KMS-11 (cell line): ENCODE results near the gene KCNQ2.

Experiments
- H2AFZ ChIP-seq: fragments of 200-600 bp; sonication (generic); 2 replicates; pipeline ENCODE4 v1.6.1; 2016; ENCODE audit warnings: antibody characterized with exemption, mixed run types, low read depth
- H3K27ac ChIP-seq: fragments of 200-600 bp; sonication (generic); 2 replicates; pipeline ENCODE4 v1.6.1; 2016; ENCODE audit warnings: mild to moderate bottlenecking, mixed run types
- H3K27me3 ChIP-seq: fragments of 200-600 bp; sonication (generic); 2 replicates; pipeline ENCODE4 v1.6.1; 2017; ENCODE audit warnings: mild to moderate bottlenecking, low read depth, mixed run types, moderate library complexity; ENCODE audit not compliant: insufficient read depth
- H3K36me3 ChIP-seq: fragments of 200-600 bp; sonication (generic); 2 replicates; pipeline ENCODE4 v1.6.1; 2017; ENCODE audit warnings: mild to moderate bottlenecking, mixed run types; ENCODE audit not compliant: insufficient read depth
- H3K4me1 ChIP-seq: fragments of 200-600 bp; sonication (generic); 2 replicates; pipeline ENCODE4 v1.6.1; 2016; ENCODE audit warnings: mild to moderate bottlenecking, low read depth, mixed run types; ENCODE audit not compliant: poor library complexity, severe bottlenecking
- H3K4me2 ChIP-seq: fragments of 200-600 bp; sonication (generic); 2 replicates; pipeline ENCODE4 v1.7.0; 2016; ENCODE audit warnings: mild to moderate bottlenecking, mixed run types
- H3K4me3 ChIP-seq: fragments of 200-600 bp; sonication (generic); IDR thresholded peaks from 2 replicates; pipeline ENCODE4 v1.6.1; 2017; ENCODE audit warnings: low read depth, low read length, mixed read lengths; ENCODE audit not compliant: insufficient read depth
- H3K79me2 ChIP-seq: fragments of 200-600 bp; sonication (generic); 2 replicates; pipeline ENCODE4 v1.6.1; 2016; ENCODE audit warnings: low read depth, mixed run types; ENCODE audit not compliant: insufficient read depth
- H3K9ac ChIP-seq: fragments of 200-600 bp; sonication (generic); 2 replicates; pipeline ENCODE4 v1.6.1; 2016; ENCODE audit warnings: mild to moderate bottlenecking, mixed run types
- H4K20me1 ChIP-seq: fragments of 200-600 bp; sonication (generic); 2 replicates; pipeline ENCODE4 v1.6.1; 2016; ENCODE audit warnings: mild to moderate bottlenecking, mixed run types; ENCODE audit not compliant: insufficient read depth
- TF ChIP-seq, protein P1 (sequence below): fragments of 200-600 bp; sonication (generic); conservative IDR thresholded peaks from 2 replicates; pipeline ENCODE4 v1.6.1; 2017; ENCODE audit warnings: low read depth, mild to moderate bottlenecking, antibody characterized with exemption, low read length, moderate library complexity, mixed read lengths

KCNQ2 gene

DNA sequence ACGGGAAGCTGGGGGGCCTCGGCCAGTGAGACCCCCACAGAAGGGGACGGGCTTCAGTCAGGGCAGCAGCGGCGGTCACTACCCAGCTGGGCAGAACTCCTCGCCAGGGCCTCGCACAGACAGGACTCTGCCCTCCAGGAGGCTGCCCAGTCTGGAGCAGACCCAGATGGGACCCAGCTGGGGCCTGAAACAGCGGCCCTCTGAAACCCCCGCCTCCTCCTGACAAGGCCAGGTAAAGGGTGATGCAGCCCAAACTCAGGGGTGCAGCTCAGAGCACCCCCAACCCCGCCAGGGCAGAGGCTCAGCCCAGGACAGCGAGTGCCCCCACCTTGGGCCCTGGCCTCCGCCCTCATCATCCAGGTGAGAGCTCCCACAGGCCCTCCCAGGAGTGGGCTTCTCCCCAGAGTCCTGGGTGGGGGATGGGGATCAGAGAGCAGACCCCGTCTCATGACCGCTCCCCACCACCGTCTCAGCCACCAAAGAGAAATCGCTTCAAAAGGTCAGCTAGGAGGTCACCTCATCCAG lies 24.2 kb upstream of the KCNQ2 start:
- no peaks in the 10 kb centered on the region for H4K20me1 ChIP-seq
- H3K79me2 ChIP-seq = no peaks in the 10 kb centered on the region
- H3K9ac ChIP-seq = no peak overlapping the region
- peak overlapping the region; percentile 34; the same call in 1 of the 2 replicates for H3K4me2 ChIP-seq
- no peak overlapping the region for H2AFZ ChIP-seq
- H3K4me1 ChIP-seq = no peaks in the 10 kb centered on the region
- H3K27ac ChIP-seq = no peak overlapping the region
- TF ChIP-seq, protein P1, sequence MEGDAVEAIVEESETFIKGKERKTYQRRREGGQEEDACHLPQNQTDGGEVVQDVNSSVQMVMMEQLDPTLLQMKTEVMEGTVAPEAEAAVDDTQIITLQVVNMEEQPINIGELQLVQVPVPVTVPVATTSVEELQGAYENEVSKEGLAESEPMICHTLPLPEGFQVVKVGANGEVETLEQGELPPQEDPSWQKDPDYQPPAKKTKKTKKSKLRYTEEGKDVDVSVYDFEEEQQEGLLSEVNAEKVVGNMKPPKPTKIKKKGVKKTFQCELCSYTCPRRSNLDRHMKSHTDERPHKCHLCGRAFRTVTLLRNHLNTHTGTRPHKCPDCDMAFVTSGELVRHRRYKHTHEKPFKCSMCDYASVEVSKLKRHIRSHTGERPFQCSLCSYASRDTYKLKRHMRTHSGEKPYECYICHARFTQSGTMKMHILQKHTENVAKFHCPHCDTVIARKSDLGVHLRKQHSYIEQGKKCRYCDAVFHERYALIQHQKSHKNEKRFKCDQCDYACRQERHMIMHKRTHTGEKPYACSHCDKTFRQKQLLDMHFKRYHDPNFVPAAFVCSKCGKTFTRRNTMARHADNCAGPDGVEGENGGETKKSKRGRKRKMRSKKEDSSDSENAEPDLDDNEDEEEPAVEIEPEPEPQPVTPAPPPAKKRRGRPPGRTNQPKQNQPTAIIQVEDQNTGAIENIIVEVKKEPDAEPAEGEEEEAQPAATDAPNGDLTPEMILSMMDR = no peak
- H3K4me3 ChIP-seq = no peak overlapping the region
- no peaks in the 10 kb centered on the region for H3K36me3 ChIP-seq
- peaks cover 69% of the 10 kb centered on the region for H3K27me3 ChIP-seq

DNA sequence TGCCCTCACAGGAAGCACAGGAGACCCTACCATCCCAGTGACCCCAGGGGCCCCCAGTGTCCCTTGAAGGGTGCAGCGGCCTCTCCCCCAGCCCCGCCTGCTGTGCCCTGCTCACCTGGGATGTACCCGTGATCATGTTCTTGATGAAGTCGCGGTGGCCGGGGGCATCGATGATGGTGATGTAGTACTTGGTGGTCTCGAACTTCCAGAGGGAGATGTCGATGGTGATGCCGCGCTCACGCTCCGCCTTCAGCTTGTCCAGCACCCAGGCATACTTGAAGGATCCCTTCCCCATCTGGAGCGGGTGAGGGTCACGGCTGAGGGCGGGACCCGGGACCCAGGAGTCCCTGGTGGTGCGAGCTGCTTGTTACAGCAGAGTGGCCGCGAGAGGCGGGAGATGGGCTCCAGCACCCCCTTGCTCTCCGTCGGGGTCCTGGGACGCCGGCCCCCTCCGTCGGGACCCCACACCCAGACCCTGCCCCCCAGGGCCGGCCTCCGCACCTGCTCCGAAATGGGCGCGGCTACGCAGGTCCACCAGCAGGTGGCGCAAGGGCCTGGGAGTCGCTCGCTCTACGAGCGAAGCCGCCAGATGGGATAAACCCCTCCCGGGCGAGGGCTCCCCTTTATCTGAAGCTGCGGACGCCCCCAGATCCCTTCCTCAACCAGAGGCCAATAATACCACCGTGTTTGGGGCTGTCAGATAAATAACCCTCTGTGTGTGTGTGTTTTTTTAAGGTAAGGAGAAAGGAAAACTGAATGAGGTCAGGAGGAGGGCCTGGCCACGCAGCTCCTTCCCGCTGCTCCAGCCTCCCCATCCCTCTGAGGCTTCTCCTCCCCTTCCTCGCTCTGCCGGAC lies 23.5 kb upstream of the KCNQ2 start:
- Histone ChIP-seq H3K27me3 (peaks cover 67% of the 10 kb centered on the region), H3K27ac (no peak overlapping the region), H4K20me1 (no peaks in the 10 kb centered on the region), H3K4me2 (peak overlapping the region; percentile 34; the same call in 1 of the 2 replicates), H3K4me1 (no peaks in the 10 kb centered on the region), H3K9ac (no peak overlapping the region), H3K36me3 (no peaks in the 10 kb centered on the region), H2AFZ (no peak overlapping the region), H3K79me2 (no peaks in the 10 kb centered on the region), H3K4me3 (no peak overlapping the region)
- TF ChIP-seq, protein P1 = peak; percentile 94

DNA sequence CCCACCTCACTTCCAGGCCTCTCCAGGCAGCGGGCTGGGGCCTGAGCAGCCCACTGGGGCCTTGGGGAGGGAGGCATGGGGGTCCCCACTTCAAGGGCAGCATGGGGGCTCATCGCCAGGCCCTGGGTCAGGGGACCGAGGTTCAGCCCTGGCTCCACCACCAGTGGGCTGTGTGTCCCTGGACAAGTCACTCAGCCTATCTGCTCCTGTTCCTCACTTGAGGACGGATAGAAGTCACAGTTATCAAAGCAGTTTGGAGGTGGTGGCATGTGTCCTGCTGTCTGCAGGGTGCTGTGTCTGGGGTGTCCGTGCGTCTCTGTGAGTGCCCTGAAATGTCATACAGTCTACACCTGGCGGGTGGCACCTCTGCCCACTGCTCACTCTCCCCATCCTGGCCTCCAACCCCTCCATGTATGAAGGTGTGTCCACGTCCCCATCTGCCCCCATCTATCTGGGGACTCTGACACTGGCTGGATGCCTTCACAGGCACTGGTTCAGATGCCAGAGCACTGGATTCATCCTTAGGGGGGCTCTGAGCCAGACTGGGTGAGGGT lies 22.8 kb upstream of the KCNQ2 start:
- TF ChIP-seq, protein P1 = no peak

DNA sequence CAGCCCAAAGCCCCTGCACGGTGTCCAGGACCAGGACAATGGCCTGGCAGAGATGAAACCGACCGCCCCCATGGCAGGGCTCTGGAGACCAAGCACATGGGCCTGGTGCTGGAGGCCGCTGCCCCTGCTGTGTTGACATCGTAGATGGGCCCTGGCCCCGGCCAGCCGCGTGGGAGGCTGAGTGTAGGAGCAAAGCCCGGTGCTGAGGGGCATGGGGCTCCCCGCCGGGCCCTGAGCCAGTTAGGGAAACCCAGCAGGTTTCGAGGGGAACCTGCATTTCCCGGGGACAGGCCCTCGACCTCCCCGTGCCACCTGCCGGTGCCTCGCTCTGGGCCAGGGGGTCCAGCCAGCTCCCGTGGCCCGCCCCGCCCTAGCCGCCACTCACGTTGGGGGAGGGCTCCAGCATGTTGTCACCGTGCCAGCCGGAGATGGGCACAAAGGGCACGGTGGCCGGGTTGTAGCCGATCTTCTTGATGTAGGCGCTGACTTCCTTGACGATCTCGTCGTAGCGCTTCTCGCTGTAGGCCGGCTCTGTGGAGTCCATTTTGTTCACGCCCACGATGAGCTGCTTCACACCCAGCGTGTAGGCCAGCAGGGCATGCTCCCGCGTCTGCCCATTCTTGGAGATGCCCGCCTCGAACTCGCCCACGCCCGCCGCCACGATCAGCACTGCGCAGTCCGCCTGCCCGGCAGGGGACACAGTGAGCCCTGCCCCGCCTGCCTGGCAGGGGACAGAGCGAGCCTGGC lies 22.1 kb upstream of the KCNQ2 start:
- Histone ChIP-seq H3K27ac (no peak overlapping the region), H2AFZ (no peak overlapping the region), H3K36me3 (no peaks in the 10 kb centered on the region), H4K20me1 (no peaks in the 10 kb centered on the region), H3K4me2 (no peak overlapping the region), H3K79me2 (no peaks in the 10 kb centered on the region), H3K27me3 (peaks cover 74% of the 10 kb centered on the region), H3K4me3 (no peak overlapping the region), H3K9ac (no peak overlapping the region), H3K4me1 (no peaks in the 10 kb centered on the region)
- TF ChIP-seq, protein P1 = no peak

More for the DNA sequence above, 22.8 kb upstream of the KCNQ2 start:
- Histone ChIP-seq H3K4me1 (no peaks in the 10 kb centered on the region), H3K79me2 (no peaks in the 10 kb centered on the region), H3K36me3 (no peaks in the 10 kb centered on the region), H3K27me3 (peaks cover 70% of the 10 kb centered on the region), H4K20me1 (no peaks in the 10 kb centered on the region), H3K4me3 (no peak overlapping the region), H3K4me2 (no peak overlapping the region), H3K27ac (no peak overlapping the region), H3K9ac (no peak overlapping the region), H2AFZ (no peak overlapping the region)
